ENCODE measurements around the gene SMPDL3B.

Gene SMPDL3B

GRCh38 chr1:27934818-27935549 lies at the start of gene SMPDL3B:
Gene SMPDL3B, plus strand, starts transcription at chr1:27935000. Its CDS starts 184 bp downstream, at chr1:27935184.
- no peak for DNase-seq (ENCODE audit: low read depth in 3 of 3)

- no peak for DNase-seq (ENCODE audit: low read depth in 3 of 3)
Measured at GRCh38 chr1:27885114-27885528, 49.7 kb upstream of the SMPDL3B start.

- DNase-seq (ENCODE audit: low read depth in 3 of 3), result no peak
Measured at GRCh38 chr1:27885621-27886352, 49.0 kb upstream of the SMPDL3B start.

GRCh38 chr1:27886353-27886679 lies 48.5 kb upstream of the SMPDL3B start:
- DNase-seq (ENCODE audit: low read depth in 3 of 3), result no peak

- no peak for DNase-seq (ENCODE audit: low read depth in 3 of 3)
Measured at GRCh38 chr1:27886744-27887143, 48.1 kb upstream of the SMPDL3B start.

GRCh38 chr1:27887215-27888021 lies 47.4 kb upstream of the SMPDL3B start:
- peak in 1 of 3 experiments; percentile 13 for DNase-seq (ENCODE audit: low read depth in 3 of 3)

GRCh38 chr1:27889506-27889905 lies 45.3 kb upstream of the SMPDL3B start:
- DNase-seq (ENCODE audit: low read depth in 3 of 3), result no peak

GRCh38 chr1:27891196-27891889 lies 43.5 kb upstream of the SMPDL3B start:
- DNase-seq (ENCODE audit: low read depth in 3 of 3), result peak in 1 of 3 experiments; percentile 29

GRCh38 chr1:27894521-27894920 lies 40.3 kb upstream of the SMPDL3B start:
- no peak for DNase-seq (ENCODE audit: low read depth in 3 of 3)

GRCh38 chr1:27906759-27907158 lies 28.0 kb upstream of the SMPDL3B start:
- DNase-seq (ENCODE audit: low read depth in 3 of 3), result no peak

- DNase-seq (ENCODE audit: low read depth in 3 of 3), result no peak
Measured at GRCh38 chr1:27912429-27912828, 22.4 kb upstream of the SMPDL3B start.

GRCh38 chr1:27915082-27915575 lies 19.7 kb upstream of the SMPDL3B start:
- no peak for DNase-seq (ENCODE audit: low read depth in 3 of 3)

GRCh38 chr1:27922272-27922671 lies 12.5 kb upstream of the SMPDL3B start:
- DNase-seq (ENCODE audit: low read depth in 3 of 3), result no peak

GRCh38 chr1:27928216-27928954 lies 6.4 kb upstream of the SMPDL3B start:
- DNase-seq (ENCODE audit: low read depth in 3 of 3), result no peak

GRCh38 chr1:27931184-27931583 lies 3.6 kb upstream of the SMPDL3B start:
- DNase-seq (ENCODE audit: low read depth in 3 of 3), result no peak

GRCh38 chr1:27931759-27932158 lies 3.0 kb upstream of the SMPDL3B start:
- DNase-seq (ENCODE audit: low read depth in 3 of 3), result no peak

GRCh38 chr1:27935721-27936120 lies 921 bp downstream of the SMPDL3B start:
- no peak for DNase-seq (ENCODE audit: low read depth in 3 of 3)

- no peak for DNase-seq (ENCODE audit: low read depth in 3 of 3)
Measured at GRCh38 chr1:27936370-27936769, 1.6 kb downstream of the SMPDL3B start.

- DNase-seq (ENCODE audit: low read depth in 3 of 3), result no peak
Measured at GRCh38 chr1:27937524-27937836, 2.7 kb downstream of the SMPDL3B start.

GRCh38 chr1:27938488-27938887 lies 3.7 kb downstream of the SMPDL3B start:
- no peak for DNase-seq (ENCODE audit: low read depth in 3 of 3)

- peak; percentile 41 to 68 (median 58) for DNase-seq (ENCODE audit: low read depth in 3 of 3)
Measured at GRCh38 chr1:27940297-27940696, 5.5 kb downstream of the SMPDL3B start.

Measured in stimulated activated CD4-positive, alpha-beta T cell treated with anti-CD3 and anti-CD28 coated beads, TNF-alpha, amount 100 ng/mL, for 24 hours (primary cell).